Liver (tissue), 3 donors: Measurements from ENCODE around the gene ANKRD11.

ENCODE experiments used
- ATF3 ChIP-seq: IDR thresholded peaks from 2 replicates; pipeline ENCODE4 v1.6.1; 2016; ENCODE audit warnings: antibody characterized with exemption
- CTCF ChIP-seq: fragments of 150-350 bp; IDR thresholded peaks from 2 replicates; pipeline ENCODE4 v1.5.1; 2017; ENCODE audit warnings: improper control_type of control experiment, low read depth, low read length; ENCODE audit not compliant: missing input control
- FOXA1 ChIP-seq: IDR thresholded peaks from 2 replicates; pipeline ENCODE4 v1.6.1; 2016; ENCODE audit warnings: antibody characterized with exemption
- GABPA ChIP-seq, 2 donors: IDR thresholded peaks in 1 of 2; conservative IDR thresholded peaks in 1 of 2; 2 replicates each; pipeline ENCODE4 v1.6.1; 2016; ENCODE audit warnings: antibody characterized with exemption in 2 of 2, mild to moderate bottlenecking in 1 of 2, moderate library complexity in 1 of 2
- HNF4A ChIP-seq, 2 donors: conservative IDR thresholded peaks; 2 replicates each; pipeline ENCODE4 v1.6.1; 2016; ENCODE audit warnings: antibody characterized with exemption in 2 of 2, mild to moderate bottlenecking in 2 of 2
- JUND ChIP-seq, 2 donors: IDR thresholded peaks; 2 replicates each; pipeline ENCODE4 v1.6.1; 2016; ENCODE audit warnings: antibody characterized with exemption in 2 of 2
- MAX ChIP-seq: IDR thresholded peaks from 2 replicates; pipeline ENCODE4 v1.6.1; 2016; ENCODE audit warnings: antibody characterized with exemption
- RAD21 ChIP-seq, 2 donors: IDR thresholded peaks; 2 replicates each; pipeline ENCODE4 v1.6.1; 2016; ENCODE audit warnings: antibody characterized with exemption in 2 of 2, mild to moderate bottlenecking in 2 of 2
- REST ChIP-seq: IDR thresholded peaks from 2 replicates; pipeline ENCODE4 v1.6.1; 2016; ENCODE audit warnings: antibody characterized with exemption, mild to moderate bottlenecking
- SP1 ChIP-seq: IDR thresholded peaks from 2 replicates; pipeline ENCODE4 v1.6.1; 2018; ENCODE audit warnings: antibody characterized with exemption, mild to moderate bottlenecking
- TAF1 ChIP-seq: conservative IDR thresholded peaks from 2 replicates; pipeline ENCODE4 v1.6.1; 2016; ENCODE audit warnings: antibody characterized with exemption, mild to moderate bottlenecking
- YY1 ChIP-seq: IDR thresholded peaks from 2 replicates; pipeline ENCODE4 v1.6.1; 2016; ENCODE audit warnings: antibody characterized with exemption, mild to moderate bottlenecking
- donor health status: healthy.
- donor health status: healthy.

- TF ChIP-seq CTCF (no peak), GABPA (IDR thresholded peaks at IDR 0.05 in 1 of 2, conservative IDR thresholded peaks at IDR 0.05 in 1 of 2) (no peak), RAD21 (IDR thresholded peaks at IDR 0.05) (no peak), ATF3 (no peak), JUND (IDR thresholded peaks at IDR 0.05) (no peak), TAF1 (no peak), MAX (no peak), HNF4A (conservative IDR thresholded peaks at IDR 0.05) (no peak), SP1 (no peak), FOXA1 (no peak), REST (no peak), YY1 (no peak)
These were observed 221.8 kb downstream of the ANKRD11 start for GRCh38 chr16:89268585-89268984.
